ENCODE measurements around the gene CCDC40. TPM values are rescaled to one million over a fixed set of nuclear protein-coding genes. Genes with fewer than 3 reads are reported as not detected.
A peak's percentile ranks its signal among the peaks of the same experiment; 100 is the strongest.

The CCDC40 gene
- total and polyA plus RNA-seq, 2 donors (not counting 1 experiment from before 2014, with no cell fraction given): 0.53 to 1.5 TPM

DNA sequence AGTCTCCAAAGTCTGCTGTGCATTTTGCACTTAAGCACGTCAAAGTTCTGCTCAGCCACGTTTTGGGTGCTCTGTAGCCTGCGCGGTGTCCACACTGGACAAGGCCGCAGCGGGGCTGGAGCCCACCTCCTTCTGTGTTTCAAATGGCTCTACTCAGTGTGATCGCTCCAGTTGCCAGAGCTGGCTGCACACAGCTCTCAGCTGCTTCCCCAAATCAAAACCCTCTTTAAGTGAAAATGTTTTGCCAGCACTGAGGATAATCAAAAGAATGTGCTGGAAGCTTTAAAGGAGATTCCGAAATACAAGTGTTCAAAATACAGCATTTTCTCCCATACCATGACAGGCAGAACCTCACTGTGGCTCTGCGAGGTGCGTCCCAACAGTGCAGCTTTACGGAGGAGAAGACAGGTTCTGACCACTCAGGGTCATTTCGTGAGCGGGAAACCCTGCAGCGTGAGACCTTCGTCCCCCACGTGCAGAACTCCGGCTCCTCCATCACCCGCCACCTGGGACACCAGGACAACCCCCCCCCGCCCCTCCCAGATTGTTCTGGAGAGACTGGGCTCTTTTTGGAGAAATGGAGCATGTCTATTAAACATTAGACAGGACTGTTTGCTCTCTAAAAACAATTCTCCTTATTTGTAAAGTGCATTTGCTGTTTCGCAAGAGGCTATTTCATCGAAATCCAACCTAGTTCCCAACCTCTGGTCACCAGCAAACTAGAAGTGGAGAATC is 17.4 kb upstream of the CCDC40 start:
- DNase-seq (ENCODE audit: low read depth in 2 of 2): peak in 1 of 2 donors; percentile 39
- H3K9me3 ChIP-seq (ENCODE audit: control insufficient read depth, insufficient read depth, low read depth, low read length): no peaks in the 10 kb centered on the region
- H3K4me2 ChIP-seq (ENCODE audit: extremely low read depth, insufficient read depth, low read length): no peak overlapping the region
- H3K9ac ChIP-seq (ENCODE audit: insufficient read depth, low read length): no peak overlapping the region
- H3K79me2 ChIP-seq (ENCODE audit: control insufficient read depth, insufficient read depth, low read length): no peaks in the 10 kb centered on the region
- no peak overlapping the region for H3K4me3 ChIP-seq (replicated peaks in 1 of 4; ENCODE audit: control extremely low read depth in 1 of 4, insufficient read depth in 1 of 4, low read depth in 3 of 4, low read length in 4 of 4)
- H3K36me3 ChIP-seq (ENCODE audit: control insufficient read depth, insufficient read depth, low read length): no peaks in the 10 kb centered on the region
- no peak overlapping the region for H2AFZ ChIP-seq (ENCODE audit: low read length)
- H3K27ac ChIP-seq (ENCODE audit: insufficient read depth, low read length): no peak overlapping the region
- no peaks in the 10 kb centered on the region for H3K27me3 ChIP-seq (ENCODE audit: control insufficient read depth, insufficient read depth, low read length)
- no peaks in the 10 kb centered on the region for H4K20me1 ChIP-seq (ENCODE audit: control insufficient read depth, extremely low read depth, insufficient read depth, low read length)
- no peak for TF ChIP-seq EZH2 (IDR thresholded peaks at IDR 0.05; ENCODE audit: low read length, missing control alignments)
- TF ChIP-seq, protein P1, sequence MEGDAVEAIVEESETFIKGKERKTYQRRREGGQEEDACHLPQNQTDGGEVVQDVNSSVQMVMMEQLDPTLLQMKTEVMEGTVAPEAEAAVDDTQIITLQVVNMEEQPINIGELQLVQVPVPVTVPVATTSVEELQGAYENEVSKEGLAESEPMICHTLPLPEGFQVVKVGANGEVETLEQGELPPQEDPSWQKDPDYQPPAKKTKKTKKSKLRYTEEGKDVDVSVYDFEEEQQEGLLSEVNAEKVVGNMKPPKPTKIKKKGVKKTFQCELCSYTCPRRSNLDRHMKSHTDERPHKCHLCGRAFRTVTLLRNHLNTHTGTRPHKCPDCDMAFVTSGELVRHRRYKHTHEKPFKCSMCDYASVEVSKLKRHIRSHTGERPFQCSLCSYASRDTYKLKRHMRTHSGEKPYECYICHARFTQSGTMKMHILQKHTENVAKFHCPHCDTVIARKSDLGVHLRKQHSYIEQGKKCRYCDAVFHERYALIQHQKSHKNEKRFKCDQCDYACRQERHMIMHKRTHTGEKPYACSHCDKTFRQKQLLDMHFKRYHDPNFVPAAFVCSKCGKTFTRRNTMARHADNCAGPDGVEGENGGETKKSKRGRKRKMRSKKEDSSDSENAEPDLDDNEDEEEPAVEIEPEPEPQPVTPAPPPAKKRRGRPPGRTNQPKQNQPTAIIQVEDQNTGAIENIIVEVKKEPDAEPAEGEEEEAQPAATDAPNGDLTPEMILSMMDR (conservative IDR thresholded peaks at IDR 0.05 in 1 of 2, IDR thresholded peaks at IDR 0.05 in 1 of 2; ENCODE audit: low read depth in 1 of 2, low read length in 2 of 2): no peak
- no peaks in the 10 kb centered on the region for H3K4me1 ChIP-seq (ENCODE audit: control insufficient read depth, extremely low read depth, insufficient read depth, low read length)

DNA sequence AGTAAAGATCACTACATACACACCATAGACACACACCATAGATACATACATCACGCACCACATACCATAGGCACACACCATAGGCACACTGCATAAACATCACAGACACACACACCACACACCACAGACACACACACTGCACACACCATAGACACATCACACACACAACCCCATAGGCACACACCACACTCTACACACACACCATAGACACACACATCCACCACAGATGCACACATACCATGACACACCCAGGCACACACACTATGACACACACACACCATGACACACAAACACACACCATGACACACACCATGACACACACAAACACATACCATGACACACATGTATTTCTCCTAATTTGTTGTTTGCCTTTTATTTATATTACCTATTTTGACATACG is 14.8 kb upstream of the CCDC40 start:
- Histone ChIP-seq H3K27ac (ENCODE audit: insufficient read depth, low read length) (no peak overlapping the region), H3K9ac (ENCODE audit: insufficient read depth, low read length) (no peak overlapping the region), H3K9me3 (ENCODE audit: control insufficient read depth, insufficient read depth, low read depth, low read length) (no peaks in the 10 kb centered on the region), H3K4me2 (ENCODE audit: extremely low read depth, insufficient read depth, low read length) (no peak overlapping the region), H3K4me1 (ENCODE audit: control insufficient read depth, extremely low read depth, insufficient read depth, low read length) (no peaks in the 10 kb centered on the region), H3K36me3 (ENCODE audit: control insufficient read depth, insufficient read depth, low read length) (no peaks in the 10 kb centered on the region), H2AFZ (ENCODE audit: low read length) (no peak overlapping the region), H3K4me3 (replicated peaks in 1 of 4; ENCODE audit: control extremely low read depth in 1 of 4, insufficient read depth in 1 of 4, low read depth in 3 of 4, low read length in 4 of 4) (no peak overlapping the region), H3K79me2 (ENCODE audit: control insufficient read depth, insufficient read depth, low read length) (peaks cover 4% of the 10 kb centered on the region), H4K20me1 (ENCODE audit: control insufficient read depth, extremely low read depth, insufficient read depth, low read length) (no peaks in the 10 kb centered on the region), H3K27me3 (ENCODE audit: control insufficient read depth, insufficient read depth, low read length) (no peaks in the 10 kb centered on the region)
- no peak for DNase-seq (ENCODE audit: low read depth in 2 of 2)
- TF ChIP-seq, protein P1 (conservative IDR thresholded peaks at IDR 0.05 in 1 of 2, IDR thresholded peaks at IDR 0.05 in 1 of 2; ENCODE audit: low read depth in 1 of 2, low read length in 2 of 2): no peak
- TF ChIP-seq EZH2 (IDR thresholded peaks at IDR 0.05; ENCODE audit: low read length, missing control alignments): no peak

DNA sequence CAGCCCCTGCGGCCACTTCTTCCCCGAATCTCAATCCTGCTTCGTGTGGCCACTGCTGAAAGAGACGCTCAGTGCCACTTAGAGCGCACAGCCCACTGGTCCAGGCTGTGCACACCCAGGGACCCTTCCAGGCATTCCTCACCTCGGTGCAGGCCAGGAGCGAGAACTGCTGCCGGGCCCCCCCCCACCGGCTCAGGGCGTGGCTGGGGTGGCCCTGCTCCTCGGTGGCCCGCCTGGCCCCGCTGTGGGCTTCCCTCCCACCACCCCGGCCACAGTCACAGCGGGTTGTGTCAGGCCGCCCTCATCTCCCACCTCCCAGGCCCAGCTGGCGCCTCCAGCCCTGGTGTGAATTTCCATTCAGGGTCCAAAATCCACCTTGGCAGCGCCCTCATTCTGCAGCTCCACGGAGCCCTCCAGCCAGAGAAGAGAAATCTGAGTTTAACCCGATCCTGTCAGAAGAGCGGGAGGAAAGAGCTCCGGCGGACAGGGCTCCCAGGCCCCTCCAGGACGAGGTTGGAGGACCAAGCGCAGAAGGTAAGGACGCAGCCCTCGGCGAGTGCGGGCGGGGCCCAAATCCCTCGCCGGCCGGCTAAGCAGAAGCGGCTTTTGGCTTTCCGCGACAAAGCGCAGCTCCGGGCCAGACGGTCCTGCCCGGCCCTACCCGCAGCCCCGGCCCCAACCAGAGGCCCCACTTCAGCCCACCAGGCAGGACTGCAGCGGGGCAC is 12.8 kb upstream of the CCDC40 start:
- no peaks in the 10 kb centered on the region for H3K27me3 ChIP-seq (ENCODE audit: control insufficient read depth, insufficient read depth, low read length)
- TF ChIP-seq EZH2 (IDR thresholded peaks at IDR 0.05; ENCODE audit: low read length, missing control alignments): no peak
- TF ChIP-seq, protein P1 (conservative IDR thresholded peaks at IDR 0.05 in 1 of 2, IDR thresholded peaks at IDR 0.05 in 1 of 2; ENCODE audit: low read depth in 1 of 2, low read length in 2 of 2): no peak
- H3K9ac ChIP-seq (ENCODE audit: insufficient read depth, low read length): no peak overlapping the region

More for the DNA sequence above, 12.8 kb upstream of the CCDC40 start:
- no peaks in the 10 kb centered on the region for H3K9me3 ChIP-seq (ENCODE audit: control insufficient read depth, insufficient read depth, low read depth, low read length)
- peaks cover 2% of the 10 kb centered on the region for H3K4me1 ChIP-seq (ENCODE audit: control insufficient read depth, extremely low read depth, insufficient read depth, low read length)
- no peaks in the 10 kb centered on the region for H3K36me3 ChIP-seq (ENCODE audit: control insufficient read depth, insufficient read depth, low read length)
- H2AFZ ChIP-seq (ENCODE audit: low read length): no peak overlapping the region
- H3K79me2 ChIP-seq (ENCODE audit: control insufficient read depth, insufficient read depth, low read length): peaks cover 4% of the 10 kb centered on the region
- peak overlapping the region; percentile 73 for H3K4me2 ChIP-seq (ENCODE audit: extremely low read depth, insufficient read depth, low read length)
- no peak for DNase-seq (ENCODE audit: low read depth in 2 of 2)
- H3K27ac ChIP-seq (ENCODE audit: insufficient read depth, low read length): no peak overlapping the region
- peak overlapping the region in 1 of 4 experiments; percentile 17 for H3K4me3 ChIP-seq (replicated peaks in 1 of 4; ENCODE audit: control extremely low read depth in 1 of 4, insufficient read depth in 1 of 4, low read depth in 3 of 4, low read length in 4 of 4)
- H4K20me1 ChIP-seq (ENCODE audit: control insufficient read depth, extremely low read depth, insufficient read depth, low read length): no peaks in the 10 kb centered on the region

All from fibroblast of lung (primary cell).